Stimulated activated CD8-positive, alpha-beta memory T cell treated with anti-CD3 and anti-CD28 coated beads, Interleukin-15, amount 100 ng/mL, for 24 hours (primary cell): ENCODE data around the gene BMAL2.
A peak's percentile ranks its signal among the peaks of the same experiment; 100 is the strongest.

Source experiments
- DNase-seq: peaks from one replicate; pipeline ENCODE4 v3.0.0-alpha.2; 2020; ENCODE audit warnings: low read depth

Gene BMAL2

GRCh38 chr12:27332714-27333402 is at the start of gene BMAL2:
BMAL2 (plus strand) TSS chr12:27332836; CDS start chr12:27333073, 237 bp downstream.
- DNase-seq = peak; percentile 14

- no peak for DNase-seq
These were observed 48.6 kb upstream of the BMAL2 start for GRCh38 chr12:27284021-27284420.

GRCh38 chr12:27284751-27285150 is 47.9 kb upstream of the BMAL2 start:
- no peak for DNase-seq

- no peak for DNase-seq
These were observed 47.2 kb upstream of the BMAL2 start for GRCh38 chr12:27285403-27285802.

GRCh38 chr12:27289414-27289813 is 43.2 kb upstream of the BMAL2 start:
- DNase-seq = no peak

- DNase-seq = no peak
These were observed 42.0 kb upstream of the BMAL2 start for GRCh38 chr12:27290501-27291168.

- DNase-seq = no peak
These were observed 40.8 kb upstream of the BMAL2 start for GRCh38 chr12:27291862-27292261.

GRCh38 chr12:27292718-27293117 is 39.9 kb upstream of the BMAL2 start:
- DNase-seq = no peak

- DNase-seq = no peak
These were observed 39.2 kb upstream of the BMAL2 start for GRCh38 chr12:27293463-27293862.

GRCh38 chr12:27296674-27297073 is 36.0 kb upstream of the BMAL2 start:
- no peak for DNase-seq

- no peak for DNase-seq
These were observed 35.1 kb upstream of the BMAL2 start for GRCh38 chr12:27297566-27297965.

- DNase-seq = no peak
These were observed 33.5 kb upstream of the BMAL2 start for GRCh38 chr12:27299102-27299501.

GRCh38 chr12:27300226-27300625 is 32.4 kb upstream of the BMAL2 start:
- no peak for DNase-seq

- DNase-seq = no peak
These were observed 29.2 kb upstream of the BMAL2 start for GRCh38 chr12:27303139-27304111.

GRCh38 chr12:27304856-27305255 is 27.8 kb upstream of the BMAL2 start:
- no peak for DNase-seq

GRCh38 chr12:27305673-27306456 is 26.8 kb upstream of the BMAL2 start:
- DNase-seq = no peak

- no peak for DNase-seq
These were observed 23.2 kb upstream of the BMAL2 start for GRCh38 chr12:27309293-27309994.

GRCh38 chr12:27309995-27310315 is 22.7 kb upstream of the BMAL2 start:
- no peak for DNase-seq

GRCh38 chr12:27316947-27317346 is 15.7 kb upstream of the BMAL2 start:
- no peak for DNase-seq

GRCh38 chr12:27319409-27319808 is 13.2 kb upstream of the BMAL2 start:
- no peak for DNase-seq

GRCh38 chr12:27319848-27320247 is 12.8 kb upstream of the BMAL2 start:
- no peak for DNase-seq
